Right cardiac atrium (tissue), 5 donors: ENCODE data around the gene ARHGAP42. TPM values are rescaled to one million over a fixed set of nuclear protein-coding genes. Genes with fewer than 3 reads are reported as not detected.

Experiments used
- ATAC-seq, 2 donors: fragments of 200-7000 bp; cut with Tn5 transposase; one replicate each; pipeline versions ENCODE4 v1.8.0 to v1.9.1; 2020; ENCODE audit warnings: moderate library complexity in 2 of 2, mild to moderate bottlenecking in 1 of 2
- DNase-seq, 3 donors: peaks; one replicate each; pipeline ENCODE4 v3.0.0-alpha.2; 2020
- H3K27ac ChIP-seq: one replicate; pipeline ENCODE4 v1.5.1; 2013; ENCODE audit warnings: mild to moderate bottlenecking, low read length, control low read depth, moderate library complexity
- H3K27me3 ChIP-seq: one replicate; pipeline ENCODE4 v1.6.1; 2013; ENCODE audit not compliant: control insufficient read depth, insufficient read depth
- H3K4me1 ChIP-seq: one replicate; pipeline ENCODE4 v1.6.1; 2013; ENCODE audit warnings: low read length; ENCODE audit not compliant: control insufficient read depth, insufficient read depth
- H3K4me3 ChIP-seq: one replicate; pipeline ENCODE4 v1.5.1; 2013; ENCODE audit warnings: low read length, control low read depth
- H3K9me3 ChIP-seq: one replicate; pipeline ENCODE4 v1.6.1; 2013; ENCODE audit warnings: low read length; ENCODE audit not compliant: control insufficient read depth
- WGBS: extraction: QIAGEN DNeasy Blood & Tissue Kit; methylation state at CpG from one replicate; pipeline ENCODE4 v1.1.7; 2013; 5-methylcytosine and 5-hydroxymethylcytosine counted together
- intact Hi-C, 4 donors: fragments of 100-400 bp; cut with DNase I; formaldehyde crosslinking; loops; one replicate each; pipeline versions ENCODE4 v1.11.0 to v1.14.0; 2022 to 2023
- polyA plus RNA-seq: library from polyadenylated mRNA; stranded (reverse); fragments of 200-250 nt; gene quantifications from one replicate; pipeline ENCODE4 v1.2.3, GENCODE V29; 2013
- total RNA-seq, 4 donors: library from RNA; stranded (reverse); fragmentation: NEBNext Ultra II Directional; extraction: Animal tissue kit (Norgen Biotek cat#: 25700); gene quantifications; one replicate each; pipeline ENCODE4 v1.2.1, GENCODE V29; 2021
- donor health status: healthy with polysubstance abuse.
- donor health status: DM: no; HTN: yes; CAD: no.
- donor health status: DM: no; HTN: no; CAD: no.
- donor health status: DM: no; HTN: yes; CAD: no; lungs with severe emphysema.
- donor health status: DM: yes; HTN: yes; CAD: no.

The ARHGAP42 gene
- total and polyA plus RNA-seq, 5 donors: 4.5 to 8.6 (median 6.6) TPM

- Histone ChIP-seq H3K4me3 (no peak overlapping the region), H3K27me3 (no peaks in the 10 kb centered on the region), H3K27ac (no peak overlapping the region), H3K4me1 (peaks cover 4% of the 10 kb centered on the region), H3K9me3 (no peaks in the 10 kb centered on the region)
- no peak for DNase-seq
- intact Hi-C loops: no loop called here
- 73% methylated on average over 4 of the region's 4 CpGs for WGBS
- no peak for ATAC-seq
These were observed 133.5 kb downstream of the ARHGAP42 start for GRCh38 chr11:100820621-100821020.

- no peak for ATAC-seq
These were observed 134.1 kb downstream of the ARHGAP42 start for GRCh38 chr11:100821198-100821597.

GRCh38 chr11:100823360-100823759 lies 136.3 kb downstream of the ARHGAP42 start:
- 48% methylated on average over 1 of the region's 1 CpG for WGBS
- DNase-seq: no peak
- intact Hi-C loops: no loop called here

More at GRCh38 chr11:100821198-100821597, 134.1 kb downstream of the ARHGAP42 start:
- Histone ChIP-seq H3K4me1 (peaks cover 4% of the 10 kb centered on the region), H3K27me3 (no peaks in the 10 kb centered on the region), H3K27ac (no peak overlapping the region), H3K9me3 (no peaks in the 10 kb centered on the region), H3K4me3 (no peak overlapping the region)
- DNase-seq: no peak
- WGBS: 34% methylated on average over 2 of the region's 2 CpGs
- intact Hi-C loops: no loop called here

GRCh38 chr11:100824041-100824809 lies 137.1 kb downstream of the ARHGAP42 start:
- Histone ChIP-seq H3K27ac (no peak overlapping the region), H3K27me3 (no peaks in the 10 kb centered on the region), H3K9me3 (no peaks in the 10 kb centered on the region), H3K4me3 (no peak overlapping the region), H3K4me1 (peaks cover 3% of the 10 kb centered on the region)
- 83% methylated on average over 4 of the region's 4 CpGs for WGBS
- DNase-seq: no peak
- no peak for ATAC-seq
- intact Hi-C loops: no loop called here

More at GRCh38 chr11:100823360-100823759, 136.3 kb downstream of the ARHGAP42 start:
- H3K27me3 ChIP-seq: no peaks in the 10 kb centered on the region
- no peak overlapping the region for H3K4me3 ChIP-seq
- H3K27ac ChIP-seq: no peak overlapping the region
- ATAC-seq: peak; percentile 58 to 88
- H3K4me1 ChIP-seq: peaks cover 4% of the 10 kb centered on the region
- no peaks in the 10 kb centered on the region for H3K9me3 ChIP-seq

- WGBS: 74% methylated on average over 3 of the region's 3 CpGs
- no peak for DNase-seq
- Histone ChIP-seq H3K4me1 (peaks cover 4% of the 10 kb centered on the region), H3K27ac (no peak overlapping the region), H3K27me3 (no peaks in the 10 kb centered on the region), H3K4me3 (no peak overlapping the region), H3K9me3 (no peaks in the 10 kb centered on the region)
- no peak for ATAC-seq
- intact Hi-C loops: no loop called here
These were observed 138.5 kb downstream of the ARHGAP42 start for GRCh38 chr11:100825626-100826025.

- WGBS: 96% methylated on average over 1 of the region's 1 CpG
- Histone ChIP-seq H3K27me3 (no peaks in the 10 kb centered on the region), H3K4me3 (no peak overlapping the region), H3K4me1 (peaks cover 6% of the 10 kb centered on the region), H3K27ac (no peak overlapping the region), H3K9me3 (no peaks in the 10 kb centered on the region)
- ATAC-seq (no peak), DNase-seq (no peak)
- intact Hi-C loops: no loop called here
These were observed 141.0 kb downstream of the ARHGAP42 start for GRCh38 chr11:100827934-100828661.

GRCh38 chr11:100830274-100830673 lies 143.2 kb downstream of the ARHGAP42 start:
- ATAC-seq: peak; percentile 65
- 41% methylated on average over 7 of the region's 7 CpGs for WGBS
- Histone ChIP-seq H3K27ac (peak overlapping the region; percentile 5), H3K9me3 (no peaks in the 10 kb centered on the region), H3K4me3 (peak overlapping the region; percentile 34), H3K27me3 (no peaks in the 10 kb centered on the region), H3K4me1 (peaks cover 6% of the 10 kb centered on the region)
- peak; percentile 15 to 59 (median 32) for DNase-seq
- intact Hi-C loops: no loop called here

- DNase-seq (peak in 1 of 3 donors; percentile 15), ATAC-seq (peak; percentile 66 to 75)
- intact Hi-C loops: no loop called here
- H3K9me3 ChIP-seq: no peaks in the 10 kb centered on the region
- peak overlapping the region; percentile 34 for H3K4me3 ChIP-seq
- 34% methylated on average over 6 of the region's 6 CpGs for WGBS
- peaks cover 6% of the 10 kb centered on the region for H3K4me1 ChIP-seq
- peak overlapping the region; percentile 62 for H3K27ac ChIP-seq
- no peaks in the 10 kb centered on the region for H3K27me3 ChIP-seq
These were observed 144.1 kb downstream of the ARHGAP42 start for GRCh38 chr11:100830978-100831732.

- Histone ChIP-seq H3K4me1 (peaks cover 6% of the 10 kb centered on the region), H3K4me3 (no peak overlapping the region), H3K9me3 (no peaks in the 10 kb centered on the region), H3K27ac (peak overlapping the region; percentile 48), H3K27me3 (no peaks in the 10 kb centered on the region)
- WGBS: 37% methylated on average over 5 of the region's 5 CpGs
- intact Hi-C loops: no loop called here
- DNase-seq (peak; percentile 31 to 53 (median 46)), ATAC-seq (peak; percentile 62 to 71)
These were observed 144.9 kb downstream of the ARHGAP42 start for GRCh38 chr11:100831929-100832494.

- DNase-seq: no peak
- intact Hi-C loops: no loop called here
- peaks cover 6% of the 10 kb centered on the region for H3K4me1 ChIP-seq
- ATAC-seq: no peak
- no peaks in the 10 kb centered on the region for H3K27me3 ChIP-seq
- WGBS: 94% methylated on average over 1 of the region's 1 CpG
- H3K9me3 ChIP-seq: no peaks in the 10 kb centered on the region
- H3K4me3 ChIP-seq: no peak overlapping the region
- no peak overlapping the region for H3K27ac ChIP-seq
These were observed 145.7 kb downstream of the ARHGAP42 start for GRCh38 chr11:100832829-100833228.
